Hepatocyte (in vitro differentiated cells): ENCODE measurements around the gene NCOA7. TPM values are rescaled to one million over a fixed set of nuclear protein-coding genes. Genes with fewer than 3 reads are reported as not detected.
A peak's percentile ranks its signal among the peaks of the same experiment; 100 is the strongest.

Source experiments
- DNase-seq: peaks from one replicate; pipeline ENCODE4 v3.0.0-alpha.2; 2016; ENCODE audit warnings: low spot score
- H2AFZ ChIP-seq: fragments of 200-600 bp; sonication (generic); 2 replicates; pipeline ENCODE4 v1.6.0; 2016; ENCODE audit warnings: antibody characterized with exemption, mild to moderate bottlenecking
- H3K27ac ChIP-seq: fragments of 200-600 bp; sonication (generic); 2 replicates; pipeline ENCODE4 v1.5.1; 2016; ENCODE audit warnings: mild to moderate bottlenecking
- H3K27me3 ChIP-seq: fragments of 200-600 bp; sonication (generic); 2 replicates; pipeline ENCODE4 v1.6.1; 2016
- H3K36me3 ChIP-seq: fragments of 200-600 bp; sonication (generic); replicated peaks from 2 replicates; pipeline ENCODE4 v1.5.1; 2016; ENCODE audit warnings: low read depth; ENCODE audit not compliant: insufficient read depth
- H3K4me1 ChIP-seq: fragments of 200-600 bp; sonication (generic); 2 replicates; pipeline ENCODE4 v1.5.1; 2016; ENCODE audit warnings: mild to moderate bottlenecking, moderate library complexity; ENCODE audit not compliant: insufficient read depth
- H3K4me2 ChIP-seq: fragments of 200-600 bp; sonication (generic); 2 replicates; pipeline ENCODE4 v1.6.0; 2016
- H3K4me3 ChIP-seq: fragments of 200-600 bp; sonication (generic); 2 replicates; pipeline ENCODE4 v1.5.1; 2016; ENCODE audit warnings: mild to moderate bottlenecking
- H3K79me2 ChIP-seq: fragments of 200-600 bp; sonication (generic); 2 replicates; pipeline ENCODE4 v1.6.0; 2017; ENCODE audit warnings: mild to moderate bottlenecking
- H3K9me2 ChIP-seq: fragments of 200-600 bp; sonication (generic); replicated peaks from 2 replicates; pipeline ENCODE4 v1.6.0; 2017; ENCODE audit warnings: mild to moderate bottlenecking; ENCODE audit not compliant: insufficient read depth
- H3K9me3 ChIP-seq: fragments of 200-600 bp; sonication (generic); 2 replicates; pipeline ENCODE4 v1.5.1; 2016; ENCODE audit warnings: low read depth, mild to moderate bottlenecking
- H4K20me1 ChIP-seq: fragments of 200-600 bp; sonication (generic); 2 replicates; pipeline ENCODE4 v1.6.0; 2016; ENCODE audit warnings: mild to moderate bottlenecking; ENCODE audit not compliant: insufficient read depth, poor library complexity, severe bottlenecking
- EZH2 ChIP-seq: fragments of 200-600 bp; sonication (generic); IDR thresholded peaks from 2 replicates; pipeline ENCODE4 v1.6.1; 2016; ENCODE audit warnings: antibody characterized with exemption, mild to moderate bottlenecking, borderline replicate concordance
- EZH2phosphoT487 ChIP-seq: fragments of 200-600 bp; sonication (generic); IDR thresholded peaks from one replicate; pipeline ENCODE4 v1.6.1; 2018; ENCODE audit warnings: antibody characterized with exemption, mild to moderate bottlenecking, low read depth, moderate library complexity; ENCODE audit not compliant: unreplicated experiment, severe bottlenecking
- WGBS: methylation state at CpG from one replicate; pipeline ENCODE4 v1.1.6; 2016; ENCODE audit warnings: low lambda C conversion rate; ENCODE audit errors: missing lambda C conversion rate; 5-methylcytosine and 5-hydroxymethylcytosine counted together
- polyA plus RNA-seq: library from polyadenylated mRNA; unstranded; fragments of >200 nt; fragmentation: Nextera tagmentation; extraction: Ambion mirVana; gene quantifications from 2 replicates; pipeline ENCODE4 v1.2.1, GENCODE V29; 2016
- total RNA-seq: library from RNA; depleted of rRNA; stranded (reverse); fragments of >200 nt; gene quantifications from 2 replicates; pipeline ENCODE4 v1.2.3, GENCODE V29; 2014
- TF ChIP-seq, protein P1 (sequence below): fragments of 200-600 bp; sonication (generic); IDR thresholded peaks from 2 replicates; pipeline ENCODE4 v1.5.1; 2016; ENCODE audit warnings: antibody characterized with exemption, mild to moderate bottlenecking; ENCODE audit not compliant: poor library complexity

The NCOA7 gene
- total and polyA plus RNA-seq, 2 experiments from 2014 or later, result 17.3 to 42.0 TPM

DNA sequence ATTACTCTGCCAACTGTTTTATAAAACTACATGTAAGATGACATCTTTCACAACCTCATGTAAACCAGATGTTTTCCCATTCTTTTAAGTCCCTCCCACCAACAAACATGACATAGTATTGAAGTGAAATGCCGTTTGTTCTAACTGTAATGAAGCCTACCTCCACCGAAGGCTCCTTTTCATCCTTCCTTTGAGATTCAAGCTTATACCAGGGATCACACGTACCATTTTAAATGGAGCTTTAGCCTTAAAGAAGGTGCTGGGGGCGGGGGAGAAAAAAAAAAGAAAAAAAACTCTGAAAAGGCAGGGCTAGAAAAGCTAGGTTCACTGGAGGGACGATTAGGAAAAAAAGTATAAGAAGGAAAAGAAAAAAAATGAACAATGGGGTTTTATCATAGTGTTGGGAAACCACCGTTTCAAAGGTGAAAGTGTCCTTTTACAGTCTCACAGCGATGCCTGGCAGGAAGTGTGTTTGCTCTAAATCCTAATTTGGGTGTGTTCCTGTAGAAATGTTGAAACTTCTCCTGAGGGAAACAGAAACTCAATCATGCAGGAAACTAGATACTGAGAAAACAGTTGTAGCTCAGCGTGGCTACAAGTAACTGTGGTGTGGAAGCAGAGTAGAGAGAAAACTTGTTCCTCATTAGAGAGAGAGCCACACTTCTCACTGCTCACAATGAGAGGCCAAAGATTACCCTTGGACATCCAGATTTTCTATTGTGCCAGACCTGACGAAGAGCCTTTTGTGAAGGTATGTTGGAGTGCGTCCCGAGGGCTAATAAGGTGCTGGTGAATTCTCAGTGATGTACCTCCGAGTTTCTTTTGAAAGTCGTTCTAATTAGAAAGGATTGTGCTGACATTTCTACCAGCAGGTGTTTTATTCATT, 128.2 kb downstream of the NCOA7 start:
- peaks cover 3% of the 10 kb centered on the region for H3K79me2 ChIP-seq
- H3K27me3 ChIP-seq, result no peaks in the 10 kb centered on the region
- H3K4me1 ChIP-seq, result peaks cover 9% of the 10 kb centered on the region
- H2AFZ ChIP-seq, result peak overlapping the region; percentile 56
- H3K4me3 ChIP-seq, result no peak overlapping the region
- H3K9me2 ChIP-seq, result no peaks in the 10 kb centered on the region
- peak; percentile 55 for DNase-seq
- peak overlapping the region; percentile 96 for H3K27ac ChIP-seq
- no peaks in the 10 kb centered on the region for H3K9me3 ChIP-seq
- H4K20me1 ChIP-seq, result no peaks in the 10 kb centered on the region
- H3K36me3 ChIP-seq, result no peaks in the 10 kb centered on the region
- 34% methylated on average over 12 of the region's 13 CpGs for WGBS
- no peak for TF ChIP-seq EZH2phosphoT487
- TF ChIP-seq, protein P1, sequence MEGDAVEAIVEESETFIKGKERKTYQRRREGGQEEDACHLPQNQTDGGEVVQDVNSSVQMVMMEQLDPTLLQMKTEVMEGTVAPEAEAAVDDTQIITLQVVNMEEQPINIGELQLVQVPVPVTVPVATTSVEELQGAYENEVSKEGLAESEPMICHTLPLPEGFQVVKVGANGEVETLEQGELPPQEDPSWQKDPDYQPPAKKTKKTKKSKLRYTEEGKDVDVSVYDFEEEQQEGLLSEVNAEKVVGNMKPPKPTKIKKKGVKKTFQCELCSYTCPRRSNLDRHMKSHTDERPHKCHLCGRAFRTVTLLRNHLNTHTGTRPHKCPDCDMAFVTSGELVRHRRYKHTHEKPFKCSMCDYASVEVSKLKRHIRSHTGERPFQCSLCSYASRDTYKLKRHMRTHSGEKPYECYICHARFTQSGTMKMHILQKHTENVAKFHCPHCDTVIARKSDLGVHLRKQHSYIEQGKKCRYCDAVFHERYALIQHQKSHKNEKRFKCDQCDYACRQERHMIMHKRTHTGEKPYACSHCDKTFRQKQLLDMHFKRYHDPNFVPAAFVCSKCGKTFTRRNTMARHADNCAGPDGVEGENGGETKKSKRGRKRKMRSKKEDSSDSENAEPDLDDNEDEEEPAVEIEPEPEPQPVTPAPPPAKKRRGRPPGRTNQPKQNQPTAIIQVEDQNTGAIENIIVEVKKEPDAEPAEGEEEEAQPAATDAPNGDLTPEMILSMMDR, result no peak
- no peak for TF ChIP-seq EZH2
- H3K4me2 ChIP-seq, result peak overlapping the region; percentile 68

DNA sequence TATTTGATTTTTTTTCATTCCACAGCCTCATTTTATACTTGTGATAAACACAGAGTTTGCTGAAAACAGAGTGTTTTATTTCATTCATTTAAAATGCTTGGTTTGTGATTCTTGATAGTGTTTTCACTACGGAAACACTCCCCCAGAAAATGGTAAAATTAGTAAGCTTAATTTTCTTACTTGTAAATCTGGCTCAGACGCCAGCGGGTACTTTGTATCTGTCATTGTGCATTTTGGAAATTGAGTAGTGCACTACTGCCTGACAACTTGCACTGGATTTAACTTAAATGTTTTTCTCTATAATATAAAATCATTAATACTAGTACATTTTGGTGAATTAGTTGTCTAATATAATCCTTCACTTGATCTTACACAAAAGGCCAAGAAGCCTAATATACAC, 128.9 kb downstream of the NCOA7 start:
- no peak for TF ChIP-seq EZH2
- no peak for TF ChIP-seq EZH2phosphoT487
- TF ChIP-seq, protein P1, result no peak
- no peak for DNase-seq
- no peaks in the 10 kb centered on the region for H4K20me1 ChIP-seq
- WGBS, result 88% methylated on average over 3 of the region's 3 CpGs
- peaks cover 3% of the 10 kb centered on the region for H3K79me2 ChIP-seq
- H3K4me2 ChIP-seq, result peak overlapping the region; percentile 68
- H3K36me3 ChIP-seq, result no peaks in the 10 kb centered on the region
- no peak overlapping the region for H3K4me3 ChIP-seq
- no peak overlapping the region for H2AFZ ChIP-seq
- no peaks in the 10 kb centered on the region for H3K9me2 ChIP-seq
- H3K4me1 ChIP-seq, result peaks cover 4% of the 10 kb centered on the region
- H3K9me3 ChIP-seq, result no peaks in the 10 kb centered on the region
- peak overlapping the region; percentile 96 for H3K27ac ChIP-seq
- no peaks in the 10 kb centered on the region for H3K27me3 ChIP-seq

DNA sequence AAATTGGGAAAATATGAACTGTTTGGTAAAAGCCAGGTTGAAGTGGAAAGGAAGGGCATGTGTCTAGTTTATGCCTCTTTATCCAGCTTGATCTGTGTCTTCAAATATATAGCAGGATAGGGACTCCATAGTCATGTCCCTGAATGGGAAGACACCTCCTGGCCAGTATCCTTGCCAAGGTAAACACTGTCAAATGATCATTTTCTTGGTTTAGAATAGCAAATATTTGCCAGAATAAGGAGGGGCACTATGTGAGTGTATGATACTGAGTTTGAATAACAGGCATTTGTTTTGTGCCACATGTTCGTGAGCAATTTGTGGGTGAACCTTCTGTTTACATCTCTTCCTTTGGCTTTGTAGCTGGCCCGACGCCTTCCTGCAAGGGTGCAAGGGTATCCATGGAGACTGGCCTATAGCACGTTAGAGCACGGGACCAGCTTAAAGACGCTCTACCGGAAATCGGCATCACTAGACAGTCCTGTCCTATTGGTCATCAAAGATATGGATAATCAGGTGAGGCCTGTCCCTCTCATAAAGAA, 131.6 kb downstream of the NCOA7 start:
- H4K20me1 ChIP-seq, result no peaks in the 10 kb centered on the region
- TF ChIP-seq EZH2phosphoT487 (no peak), EZH2 (no peak)
- TF ChIP-seq, protein P1, result no peak
- no peaks in the 10 kb centered on the region for H3K27me3 ChIP-seq
- H3K27ac ChIP-seq, result no peak overlapping the region
- H3K4me2 ChIP-seq, result no peak overlapping the region
- no peak overlapping the region for H2AFZ ChIP-seq
- no peaks in the 10 kb centered on the region for H3K36me3 ChIP-seq
- no peak for DNase-seq
- 98% methylated on average over 8 of the region's 8 CpGs for WGBS
- H3K4me1 ChIP-seq, result no peaks in the 10 kb centered on the region
- H3K9me3 ChIP-seq, result no peaks in the 10 kb centered on the region
- no peak overlapping the region for H3K4me3 ChIP-seq
- no peaks in the 10 kb centered on the region for H3K9me2 ChIP-seq
- peaks cover 3% of the 10 kb centered on the region for H3K79me2 ChIP-seq
